K562 (cell line): ENCODE results near the gene TESK1. TPM values are rescaled to one million over a fixed set of nuclear protein-coding genes. Genes with fewer than 3 reads are reported as not detected.

ENCODE experiments used
- ATF1 ChIP-seq, 2 experiments: fragments of 450-650 bp in 1 of 2; IDR thresholded peaks; 2 replicates each; pipeline ENCODE4 v1.6.1; 2016; ENCODE audit warnings: missing compliant biosample characterization in 1 of 2, missing genetic modification characterization in 1 of 2
- ATF2 ChIP-seq: sonication (generic); formaldehyde crosslinking; IDR thresholded peaks from 2 replicates; pipeline ENCODE4 v1.8.1; 2022; ENCODE audit warnings: missing genetic modification reagents
- CBX3 ChIP-seq, 2 experiments: IDR thresholded peaks; 1 replicate in 1 of 2; 2 replicates in 1 of 2; pipeline ENCODE4 v1.6.1; 2012; ENCODE audit warnings: inconsistent platforms in 2 of 2, low read length in 2 of 2, borderline replicate concordance in 1 of 2, control low read depth in 1 of 2
- CREM ChIP-seq: IDR thresholded peaks from 2 replicates; pipeline ENCODE4 v1.6.1; 2014; ENCODE audit warnings: antibody characterized with exemption, low read depth
- DACH1 ChIP-seq: fragments of 450-650 bp; IDR thresholded peaks from 2 replicates; pipeline ENCODE4 v1.6.1; 2018; ENCODE audit not compliant: partially characterized antibody
- ETV5 ChIP-seq: sonication (generic); formaldehyde crosslinking; IDR thresholded peaks from 2 replicates; pipeline ENCODE4 v1.4.0; 2020; ENCODE audit warnings: low read depth, mild to moderate bottlenecking, missing genetic modification reagents
- FOXO4 ChIP-seq: fragments of 450-650 bp; formaldehyde crosslinking; IDR thresholded peaks from 2 replicates; pipeline ENCODE4 v1.4.0; 2020; ENCODE audit warnings: mild to moderate bottlenecking, moderate library complexity
- HDAC1 ChIP-seq, 2 experiments: fragments of 450-650 bp; IDR thresholded peaks; 2 replicates each; pipeline ENCODE4 v1.6.1; 2016 to 2017; ENCODE audit warnings: inconsistent platforms in 1 of 2, mild to moderate bottlenecking in 1 of 2, moderate library complexity in 1 of 2
- HDAC3 ChIP-seq: fragments of 450-650 bp; IDR thresholded peaks from 2 replicates; pipeline ENCODE4 v1.6.1; 2018; ENCODE audit warnings: borderline replicate concordance, mild to moderate bottlenecking, moderate library complexity; ENCODE audit not compliant: partially characterized antibody
- MBD1 ChIP-seq: fragments of 250-450 bp; sonication (Bioruptor Pico); IDR thresholded peaks from 2 replicates; pipeline ENCODE4 v1.8.0; 2022; ENCODE audit warnings: inconsistent platforms
- MCM7 ChIP-seq, 2 experiments: fragments of 450-650 bp; IDR thresholded peaks; 2 replicates each; pipeline ENCODE4 v1.6.1; 2016 to 2018
- MTA1 ChIP-seq: fragments of 450-650 bp; IDR thresholded peaks from 2 replicates; pipeline ENCODE4 v1.6.1; 2017; ENCODE audit warnings: borderline replicate concordance
- MYC ChIP-seq, 2 experiments: fragments of 250-450 bp in 1 of 2; sonication (Bioruptor Pico) in 1 of 2; IDR thresholded peaks; 2 replicates each; pipeline versions ENCODE4 v1.5.1 to v1.6.1; 2012 to 2021; ENCODE audit warnings: low read depth in 2 of 2, borderline replicate concordance in 1 of 2, improper control_type of control experiment in 1 of 2, low read length in 1 of 2, mild to moderate bottlenecking in 1 of 2, moderate library complexity in 1 of 2
- NCOR1 ChIP-seq: fragments of 450-650 bp; IDR thresholded peaks from 2 replicates; pipeline ENCODE4 v1.6.1; 2016; ENCODE audit warnings: mild to moderate bottlenecking, moderate library complexity
- NEUROD1 ChIP-seq: fragments of 150-350 bp; IDR thresholded peaks from 2 replicates; pipeline ENCODE4 v1.6.1; 2014; ENCODE audit warnings: borderline replicate concordance, low read length, low read depth; ENCODE audit not compliant: partially characterized antibody
- NFRKB ChIP-seq: fragments of 450-650 bp; IDR thresholded peaks from 2 replicates; pipeline ENCODE4 v1.6.1; 2016; ENCODE audit warnings: low read depth
- POLR2A ChIP-seq: fragments of 450-650 bp; conservative IDR thresholded peaks from 2 replicates; pipeline ENCODE4 v1.6.1; 2016
- RHOXF2B ChIP-seq: fragments of 250-450 bp; sonication (Bioruptor Pico); conservative IDR thresholded peaks from 2 replicates; pipeline ENCODE4 v1.5.1; 2021
- ZBTB26 ChIP-seq: fragments of 450-650 bp; formaldehyde crosslinking; IDR thresholded peaks from 2 replicates; pipeline ENCODE4 v1.4.0; 2022; ENCODE audit warnings: missing genetic modification characterization
- ZNF165 ChIP-seq: fragments of 250-450 bp; sonication (Bioruptor Pico); IDR thresholded peaks from 2 replicates; pipeline ENCODE4 v1.4.0; 2020; ENCODE audit warnings: borderline replicate concordance
- ZNF354B ChIP-seq: fragments of 250-450 bp; sonication (Bioruptor Pico); IDR thresholded peaks from 2 replicates; pipeline ENCODE4 v1.4.0; 2020
- ZNF384 ChIP-seq: IDR thresholded peaks from 2 replicates; pipeline ENCODE4 v1.6.1; 2012; ENCODE audit warnings: low read depth, low read length, improper control_type of control experiment
- ZNF785 ChIP-seq: fragments of 250-450 bp; sonication (Bioruptor Pico); IDR thresholded peaks from 2 replicates; pipeline ENCODE4 v1.4.0; 2020; ENCODE audit warnings: mild to moderate bottlenecking
- polyA plus RNA-seq, 8 experiments: library from polyadenylated mRNA; depleted of rRNA in 4 of 8; stranded (reverse) in 5 of 8; unstranded in 3 of 8; fragments of >200 nt; fragmentation: Nextera tagmentation in 2 of 8; fragmentation: Illumina TruSeq in 1 of 8; extraction: Ambion mirVana in 2 of 8; extraction: Trizol in 1 of 8; gene quantifications; 2 replicates each; pipeline versions ENCODE4 v1.2.1 to v1.2.3, GENCODE V29; 2011 to 2014; ENCODE audit warnings: inconsistent platforms in 1 of 8, missing spikeins in 1 of 8
- total RNA-seq, 7 experiments: library from RNA; depleted of rRNA in 6 of 7; stranded (reverse); fragments of >200 nt in 6 of 7; fragmentation: Illumina TruSeq in 2 of 7; extraction: Trizol in 2 of 7; gene quantifications; 2 replicates each; pipeline versions ENCODE4 v1.2.1 to v1.2.3, GENCODE V29; 2011 to 2021; ENCODE audit warnings: low replicate concordance in 1 of 7

The TESK1 gene
- total and polyA plus RNA-seq, 9 of the 15 experiments (the other 6 are each of a cell fraction or from before 2014, with no cell fraction given) = 0.07 to 10.4 (median 4.1) TPM

- TF ChIP-seq ZBTB26 (no peak), ZNF354B (CRISPR knock-in tag) (no peak), MBD1 (CRISPR knock-in tag) (no peak), FOXO4 (no peak), NFRKB (no peak), HDAC3 (no peak), POLR2A (peak; percentile 57), ATF2 (no peak), DACH1 (no peak), CBX3 (IDR thresholded peaks at IDR 0.05; ENCODE audit: borderline replicate concordance in 1 of 2, low read length in 2 of 2) (no peak), ZNF165 (CRISPR knock-in tag) (no peak), ETV5 (CRISPR knock-in tag) (0 out of 2 replicates have a peak, but pooled peaks have one; percentile 40), RHOXF2B (CRISPR knock-in tag) (no peak), NCOR1 (no peak), ATF1 (CRISPR knock-in tag; IDR thresholded peaks at IDR 0.05) (no peak), ATF1 (tag; IDR thresholded peaks at IDR 0.05) (peak; percentile 71), ZNF384 (no peak), NEUROD1 (no peak), HDAC1 (IDR thresholded peaks at IDR 0.05) (no peak), ZNF785 (no peak), MYC (IDR thresholded peaks at IDR 0.05; ENCODE audit: low read depth, low read length) (peak; percentile 25; the same call in 1 of the 2 replicates), MYC (CRISPR knock-in tag; IDR thresholded peaks at IDR 0.05; ENCODE audit: borderline replicate concordance, low read depth) (no peak), MCM7 (IDR thresholded peaks at IDR 0.05) (no peak), CREM (peak; percentile 33; the same call in 1 of the 2 replicates), MTA1 (no peak)
Measured at GRCh38 chr9:35646533-35647265, 41.6 kb downstream of the TESK1 start (continued).
